ENCODE results near the gene DHRS7.

DHRS7 gene

GRCh38 chr14:60183741-60184140 lies 18.5 kb upstream of the DHRS7 start:
- no peak for TF ChIP-seq POLR2AphosphoS5 (IDR thresholded peaks at IDR 0.05; ENCODE audit: low read depth, low read length)
- no peak for TF ChIP-seq POLR2A (IDR thresholded peaks at IDR 0.05; ENCODE audit: low read depth, low read length)
- DNase-seq (ENCODE audit: insufficient read length) (no peak), FAIRE-seq (no peak)

GRCh38 chr14:60183138-60183537 lies 17.9 kb upstream of the DHRS7 start:
- TF ChIP-seq POLR2AphosphoS5 (IDR thresholded peaks at IDR 0.05; ENCODE audit: low read depth, low read length) (no peak), POLR2A (IDR thresholded peaks at IDR 0.05; ENCODE audit: low read depth, low read length) (no peak), TAF1 (IDR thresholded peaks at IDR 0.05; ENCODE audit: borderline replicate concordance, low read depth, low read length) (no peak)
- FAIRE-seq (peak; percentile 90), DNase-seq (ENCODE audit: insufficient read length) (no peak)

GRCh38 chr14:60179431-60179869 lies 14.3 kb upstream of the DHRS7 start:
- FAIRE-seq (no peak), DNase-seq (ENCODE audit: insufficient read length) (no peak)
- TF ChIP-seq TAF1 (IDR thresholded peaks at IDR 0.05; ENCODE audit: borderline replicate concordance, low read depth, low read length) (no peak), POLR2AphosphoS5 (IDR thresholded peaks at IDR 0.05; ENCODE audit: low read depth, low read length) (no peak), POLR2A (IDR thresholded peaks at IDR 0.05; ENCODE audit: low read depth, low read length) (no peak)

- FAIRE-seq (no peak), DNase-seq (ENCODE audit: insufficient read length) (no peak)
- TF ChIP-seq POLR2A (IDR thresholded peaks at IDR 0.05; ENCODE audit: low read depth, low read length) (no peak), TAF1 (IDR thresholded peaks at IDR 0.05; ENCODE audit: borderline replicate concordance, low read depth, low read length) (no peak), POLR2AphosphoS5 (IDR thresholded peaks at IDR 0.05; ENCODE audit: low read depth, low read length) (no peak)
Observed at GRCh38 chr14:60178820-60179219, 13.6 kb upstream of the DHRS7 start.

- no peak for TF ChIP-seq POLR2A (IDR thresholded peaks at IDR 0.05; ENCODE audit: low read depth, low read length)
- TF ChIP-seq POLR2AphosphoS5 (IDR thresholded peaks at IDR 0.05; ENCODE audit: low read depth, low read length): no peak
- TF ChIP-seq TAF1 (IDR thresholded peaks at IDR 0.05; ENCODE audit: borderline replicate concordance, low read depth, low read length): no peak
- DNase-seq (ENCODE audit: insufficient read length) (no peak), FAIRE-seq (no peak)
Observed at GRCh38 chr14:60178164-60178563, 13.0 kb upstream of the DHRS7 start.

- no peak for TF ChIP-seq TAF1 (IDR thresholded peaks at IDR 0.05; ENCODE audit: borderline replicate concordance, low read depth, low read length)
- TF ChIP-seq POLR2A (IDR thresholded peaks at IDR 0.05; ENCODE audit: low read depth, low read length): no peak
- no peak for TF ChIP-seq POLR2AphosphoS5 (IDR thresholded peaks at IDR 0.05; ENCODE audit: low read depth, low read length)
- DNase-seq (ENCODE audit: insufficient read length): no peak
- no peak for FAIRE-seq
Observed at GRCh38 chr14:60175255-60175902, 10.2 kb upstream of the DHRS7 start.

GRCh38 chr14:60174352-60175254 lies 9.4 kb upstream of the DHRS7 start:
- TF ChIP-seq POLR2AphosphoS5 (IDR thresholded peaks at IDR 0.05; ENCODE audit: low read depth, low read length) (no peak), POLR2A (IDR thresholded peaks at IDR 0.05; ENCODE audit: low read depth, low read length) (no peak), TAF1 (IDR thresholded peaks at IDR 0.05; ENCODE audit: borderline replicate concordance, low read depth, low read length) (no peak)
- FAIRE-seq: no peak
- DNase-seq (ENCODE audit: insufficient read length): no peak

GRCh38 chr14:60171690-60172089 lies 6.5 kb upstream of the DHRS7 start:
- no peak for FAIRE-seq
- TF ChIP-seq POLR2AphosphoS5 (IDR thresholded peaks at IDR 0.05; ENCODE audit: low read depth, low read length): no peak
- TF ChIP-seq POLR2A (IDR thresholded peaks at IDR 0.05; ENCODE audit: low read depth, low read length): no peak
- no peak for TF ChIP-seq TAF1 (IDR thresholded peaks at IDR 0.05; ENCODE audit: borderline replicate concordance, low read depth, low read length)
- no peak for DNase-seq (ENCODE audit: insufficient read length)

- DNase-seq (ENCODE audit: insufficient read length) (no peak), FAIRE-seq (no peak)
- TF ChIP-seq POLR2A (IDR thresholded peaks at IDR 0.05; ENCODE audit: low read depth, low read length) (no peak), POLR2AphosphoS5 (IDR thresholded peaks at IDR 0.05; ENCODE audit: low read depth, low read length) (no peak), TAF1 (IDR thresholded peaks at IDR 0.05; ENCODE audit: borderline replicate concordance, low read depth, low read length) (no peak)
Observed at GRCh38 chr14:60170948-60171347, 5.8 kb upstream of the DHRS7 start.

GRCh38 chr14:60169722-60170121 lies 4.5 kb upstream of the DHRS7 start:
- no peak for DNase-seq (ENCODE audit: insufficient read length)
- no peak for FAIRE-seq
- no peak for TF ChIP-seq POLR2A (IDR thresholded peaks at IDR 0.05; ENCODE audit: low read depth, low read length)
- no peak for TF ChIP-seq TAF1 (IDR thresholded peaks at IDR 0.05; ENCODE audit: borderline replicate concordance, low read depth, low read length)

GRCh38 chr14:60166142-60166541 lies 944 bp upstream of the DHRS7 start:
- DNase-seq (ENCODE audit: insufficient read length) (no peak), FAIRE-seq (peak; percentile 44)
- TF ChIP-seq TAF1 (IDR thresholded peaks at IDR 0.05; ENCODE audit: borderline replicate concordance, low read depth, low read length): no peak
- no peak for TF ChIP-seq POLR2AphosphoS5 (IDR thresholded peaks at IDR 0.05; ENCODE audit: low read depth, low read length)
- TF ChIP-seq POLR2A (IDR thresholded peaks at IDR 0.05; ENCODE audit: low read depth, low read length): no peak

GRCh38 chr14:60165547-60165876 lies 314 bp upstream of the DHRS7 start:
- peak; percentile 36 for FAIRE-seq
- DNase-seq (ENCODE audit: insufficient read length): no peak
- no peak for TF ChIP-seq POLR2A (IDR thresholded peaks at IDR 0.05; ENCODE audit: low read depth, low read length)
- TF ChIP-seq TAF1 (IDR thresholded peaks at IDR 0.05; ENCODE audit: borderline replicate concordance, low read depth, low read length): no peak
- TF ChIP-seq POLR2AphosphoS5 (IDR thresholded peaks at IDR 0.05; ENCODE audit: low read depth, low read length): no peak

All from GM12892 (cell line).